GM19463 (cell line): Measurements from ENCODE around the gene TMEM144.
"Not testable (repeated sequence)": the region's sequence is repeated elsewhere in the genome, so short reads cannot be mapped to it uniquely, and the experiment has no call there.

ENCODE experiments used
- ATAC-seq: cut with Tn5 transposase; IDR thresholded peaks from one replicate; pipeline ENCODE4 v1.9.1; 2021; ENCODE audit warnings: mild to moderate bottlenecking, moderate library complexity; ENCODE audit not compliant: unreplicated experiment

The TMEM144 gene

GRCh38 chr4:158234671-158235070 lies 24.4 kb downstream of the TMEM144 start:
- no peak for ATAC-seq

- ATAC-seq = no peak
Measured at GRCh38 chr4:158236304-158237030, 26.2 kb downstream of the TMEM144 start.

- no peak for ATAC-seq
Measured at GRCh38 chr4:158238575-158238974, 28.3 kb downstream of the TMEM144 start.

GRCh38 chr4:158239196-158239595 lies 28.9 kb downstream of the TMEM144 start:
- no peak for ATAC-seq

- no peak for ATAC-seq
Measured at GRCh38 chr4:158243071-158243470, 32.8 kb downstream of the TMEM144 start.

- ATAC-seq = no peak
Measured at GRCh38 chr4:158250321-158250720, 40.0 kb downstream of the TMEM144 start.

GRCh38 chr4:158253350-158253980 lies 43.2 kb downstream of the TMEM144 start:
- peak; percentile 75 for ATAC-seq

- peak; percentile 31 for ATAC-seq
Measured at GRCh38 chr4:158254292-158254691, 44.0 kb downstream of the TMEM144 start.

GRCh38 chr4:158255727-158256324 lies 45.5 kb downstream of the TMEM144 start:
- ATAC-seq = peak; percentile 55

- no peak for ATAC-seq
Measured at GRCh38 chr4:158259955-158260575, 49.8 kb downstream of the TMEM144 start.

- ATAC-seq = no peak
Measured at GRCh38 chr4:158261480-158261879, 51.2 kb downstream of the TMEM144 start.

GRCh38 chr4:158268553-158268952 lies 58.3 kb downstream of the TMEM144 start:
- no peak for ATAC-seq

- no peak for ATAC-seq
Measured at GRCh38 chr4:158274636-158275035, 64.3 kb downstream of the TMEM144 start.

GRCh38 chr4:158277558-158277957 lies 67.3 kb downstream of the TMEM144 start:
- ATAC-seq = no peak

GRCh38 chr4:158279052-158279451 lies 68.8 kb downstream of the TMEM144 start:
- not testable (repeated sequence) for ATAC-seq

GRCh38 chr4:158280856-158281255 lies 70.6 kb downstream of the TMEM144 start:
- no peak for ATAC-seq

- no peak for ATAC-seq
Measured at GRCh38 chr4:158282252-158282651, 72.0 kb downstream of the TMEM144 start.

GRCh38 chr4:158285429-158286216 lies 75.3 kb downstream of the TMEM144 start:
- peak; percentile 83 for ATAC-seq

GRCh38 chr4:158290912-158291311 lies 80.6 kb downstream of the TMEM144 start:
- no peak for ATAC-seq

GRCh38 chr4:158291334-158292055 lies 81.2 kb downstream of the TMEM144 start:
- ATAC-seq = no peak
